ENCODE measurements around the gene ZNF177. TPM values are rescaled to one million over a fixed set of nuclear protein-coding genes. Genes with fewer than 3 reads are reported as not detected.

Gene ZNF177
- total RNA-seq, 1 donor from 2014 or later, result 0.79 TPM

DNA sequence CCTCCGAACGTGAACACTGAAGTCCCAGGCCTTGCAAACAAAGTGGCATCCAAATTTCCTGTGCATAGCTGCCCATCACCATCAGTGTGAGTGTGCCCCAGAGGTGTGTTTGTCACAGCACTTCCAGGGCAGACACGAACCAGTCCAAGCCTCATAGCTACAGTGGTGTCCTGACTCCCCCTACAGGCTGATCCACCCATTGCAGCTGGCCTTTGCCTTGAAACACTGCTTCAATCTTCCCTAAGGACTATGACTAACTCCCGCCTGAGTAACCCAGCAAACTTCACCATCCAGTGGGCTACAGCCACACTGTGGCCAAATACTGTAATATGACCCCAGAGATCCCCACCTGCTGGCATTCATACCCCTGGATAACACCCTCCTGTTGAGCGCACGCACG, 68.7 kb downstream of the ZNF177 start:
- FAIRE-seq, result no peak
- no peak overlapping the region for H3K4me3 ChIP-seq (ENCODE audit: low read depth, low read length)
- no peaks in the 10 kb centered on the region for H3K27me3 ChIP-seq (ENCODE audit: control insufficient read depth, insufficient read depth, low read length)
- peak; percentile 9 for DNase-seq (ENCODE audit: low read depth)
- TF ChIP-seq, protein P1, sequence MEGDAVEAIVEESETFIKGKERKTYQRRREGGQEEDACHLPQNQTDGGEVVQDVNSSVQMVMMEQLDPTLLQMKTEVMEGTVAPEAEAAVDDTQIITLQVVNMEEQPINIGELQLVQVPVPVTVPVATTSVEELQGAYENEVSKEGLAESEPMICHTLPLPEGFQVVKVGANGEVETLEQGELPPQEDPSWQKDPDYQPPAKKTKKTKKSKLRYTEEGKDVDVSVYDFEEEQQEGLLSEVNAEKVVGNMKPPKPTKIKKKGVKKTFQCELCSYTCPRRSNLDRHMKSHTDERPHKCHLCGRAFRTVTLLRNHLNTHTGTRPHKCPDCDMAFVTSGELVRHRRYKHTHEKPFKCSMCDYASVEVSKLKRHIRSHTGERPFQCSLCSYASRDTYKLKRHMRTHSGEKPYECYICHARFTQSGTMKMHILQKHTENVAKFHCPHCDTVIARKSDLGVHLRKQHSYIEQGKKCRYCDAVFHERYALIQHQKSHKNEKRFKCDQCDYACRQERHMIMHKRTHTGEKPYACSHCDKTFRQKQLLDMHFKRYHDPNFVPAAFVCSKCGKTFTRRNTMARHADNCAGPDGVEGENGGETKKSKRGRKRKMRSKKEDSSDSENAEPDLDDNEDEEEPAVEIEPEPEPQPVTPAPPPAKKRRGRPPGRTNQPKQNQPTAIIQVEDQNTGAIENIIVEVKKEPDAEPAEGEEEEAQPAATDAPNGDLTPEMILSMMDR (IDR thresholded peaks at IDR 0.05; ENCODE audit: insufficient read depth, low read length, severe bottlenecking), result peak; percentile 44
- H3K36me3 ChIP-seq (ENCODE audit: control insufficient read depth, insufficient read depth, low read length), result peaks cover 4% of the 10 kb centered on the region

Other genes with a start within 250 kb of the ZNF177 start
- gene OR7G1, start 247.2 kb upstream of the ZNF177 start, total RNA-seq, result not detected in 2 replicates
- gene OR7G3, start 236.1 kb upstream of the ZNF177 start, total RNA-seq, result not detected in 2 replicates
- 11.6 and 15.4 TPM in 2 replicates for gene ZNF317, start 222.6 kb upstream of the ZNF177 start, total RNA-seq
- not detected in 2 replicates for gene OR7D2, start 184.0 kb upstream of the ZNF177 start, total RNA-seq
- gene OR7D4, start 143.4 kb upstream of the ZNF177 start, total RNA-seq, result not detected in 2 replicates
- gene OR7E24, start 112.1 kb upstream of the ZNF177 start, total RNA-seq, result not detected in 2 replicates
- 8.8 and 11.6 TPM in 2 replicates for gene ZNF699, start 53.2 kb upstream of the ZNF177 start, total RNA-seq
- gene ZNF559, start 38.8 kb upstream of the ZNF177 start, total RNA-seq, result 10.8 and 12.1 TPM in 2 replicates
- 9.5 and 10.3 TPM in 2 replicates for gene ZNF266, start 72.6 kb downstream of the ZNF177 start, total RNA-seq
- under 0.01 and 0.38 TPM in 2 replicates for gene ZNF560, start 135.6 kb downstream of the ZNF177 start, total RNA-seq
- gene ZNF426, start 175.6 kb downstream of the ZNF177 start, total RNA-seq, result 17.6 and 19.2 TPM in 2 replicates
- gene ZNF121, start 221.5 kb downstream of the ZNF177 start, total RNA-seq, result 47.7 and 48.7 TPM in 2 replicates